DMS53 treated with DMSO at 0.1 percent for 48 hours (cell line): ENCODE results near the gene SNX9.

Experiments used
- DNase-seq: peaks from one replicate; lab custom pipeline; 2025; ENCODE audit not compliant: unreplicated experiment; lab: John Stamatoyannopoulos, UW

The SNX9 gene

GRCh38 chr6:157800420-157801237 is 22.4 kb upstream of the SNX9 start:
- no peak for DNase-seq

- no peak for DNase-seq
These were observed 18.4 kb upstream of the SNX9 start for GRCh38 chr6:157804448-157805327.

- no peak for DNase-seq
These were observed 16.8 kb upstream of the SNX9 start for GRCh38 chr6:157806131-157806855.

- DNase-seq: no peak
These were observed 16.2 kb upstream of the SNX9 start for GRCh38 chr6:157806856-157807215.

- DNase-seq: no peak
These were observed 14.6 kb upstream of the SNX9 start for GRCh38 chr6:157808405-157808950.

GRCh38 chr6:157809613-157810012 is 13.4 kb upstream of the SNX9 start:
- no peak for DNase-seq

- no peak for DNase-seq
These were observed 11.9 kb upstream of the SNX9 start for GRCh38 chr6:157811137-157811475.

GRCh38 chr6:157811476-157812173 is 11.4 kb upstream of the SNX9 start:
- no peak for DNase-seq

GRCh38 chr6:157812425-157813171 is 10.4 kb upstream of the SNX9 start:
- DNase-seq: no peak

- DNase-seq: no peak
These were observed 9.9 kb upstream of the SNX9 start for GRCh38 chr6:157813191-157813590.

GRCh38 chr6:157813750-157814455 is 9.1 kb upstream of the SNX9 start:
- no peak for DNase-seq

- no peak for DNase-seq
These were observed 8.2 kb upstream of the SNX9 start for GRCh38 chr6:157814883-157815282.

- DNase-seq: no peak
These were observed 1.6 kb upstream of the SNX9 start for GRCh38 chr6:157821342-157822033.

GRCh38 chr6:157822245-157823000 is 623 bp upstream of the SNX9 start:
- DNase-seq: no peak

- DNase-seq: no peak
These were observed 703 bp downstream of the SNX9 start for GRCh38 chr6:157823528-157824370.

GRCh38 chr6:157825243-157825904 is 2.3 kb downstream of the SNX9 start:
- DNase-seq: no peak
